Measurements from ENCODE around the gene CFAP97.
"Not testable (repeated sequence)": the region's sequence is repeated elsewhere in the genome, so short reads cannot be mapped to it uniquely, and the experiment has no call there.

CFAP97 gene

DNA sequence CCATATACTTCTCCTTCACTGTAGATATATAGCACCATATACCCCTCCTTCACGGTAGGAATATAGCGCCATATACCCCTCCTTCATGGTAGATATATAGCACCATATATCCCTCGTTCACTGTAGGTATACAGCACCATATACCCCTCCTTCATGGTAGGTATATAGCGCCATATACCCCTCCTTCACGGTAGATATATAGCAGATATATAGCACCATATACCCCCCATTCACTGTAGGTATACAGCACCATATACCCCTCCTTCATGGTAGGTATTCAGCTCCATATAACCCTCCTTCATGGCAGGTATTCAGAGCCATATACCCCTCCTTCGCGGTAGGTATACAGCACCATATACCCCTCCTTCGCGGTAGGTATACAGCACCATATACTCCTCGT is 18.1 kb upstream of the CFAP97 start:
- DNase-seq = no peak

- no peak for DNase-seq
These were observed 17.7 kb upstream of the CFAP97 start for GRCh38 chr4:185221491-185221890.

DNA sequence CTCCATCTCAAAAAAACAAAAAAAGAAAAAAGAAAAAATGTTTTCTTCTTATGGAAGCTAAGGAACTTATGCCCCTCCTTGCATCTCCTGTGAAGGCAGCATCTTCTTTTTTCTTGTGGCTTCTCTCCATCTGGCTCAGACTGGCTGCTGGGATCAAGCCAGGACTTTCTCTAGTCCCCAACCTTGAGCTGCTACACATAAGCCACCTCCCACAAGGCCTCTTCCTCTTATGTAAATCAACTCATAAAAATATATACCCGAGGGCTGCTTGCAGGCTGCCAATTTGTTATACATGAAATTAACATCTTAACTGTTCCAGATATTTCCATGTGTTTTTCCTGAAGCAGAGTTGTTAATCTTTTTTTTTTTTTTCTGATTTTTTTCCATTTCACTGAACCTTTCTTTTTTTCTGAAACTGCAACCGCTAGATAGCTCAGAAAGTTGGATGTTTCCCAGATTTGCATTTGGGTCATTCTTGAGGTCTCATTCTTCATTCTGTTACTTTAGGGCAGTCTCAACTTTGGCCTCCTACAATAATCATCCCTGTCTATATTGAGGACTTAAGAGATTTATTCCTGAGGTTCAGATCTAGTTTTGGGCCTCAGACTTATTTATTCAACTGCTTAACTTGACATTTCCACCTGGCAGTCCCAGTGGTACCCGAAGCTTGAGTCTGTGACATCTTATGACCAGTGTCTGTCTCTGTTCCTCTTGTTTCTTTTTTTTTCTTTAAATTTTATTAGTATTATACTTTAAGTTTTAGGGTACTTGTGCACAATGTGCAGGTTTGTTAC is 15.9 kb upstream of the CFAP97 start:
- no peak for DNase-seq

DNA sequence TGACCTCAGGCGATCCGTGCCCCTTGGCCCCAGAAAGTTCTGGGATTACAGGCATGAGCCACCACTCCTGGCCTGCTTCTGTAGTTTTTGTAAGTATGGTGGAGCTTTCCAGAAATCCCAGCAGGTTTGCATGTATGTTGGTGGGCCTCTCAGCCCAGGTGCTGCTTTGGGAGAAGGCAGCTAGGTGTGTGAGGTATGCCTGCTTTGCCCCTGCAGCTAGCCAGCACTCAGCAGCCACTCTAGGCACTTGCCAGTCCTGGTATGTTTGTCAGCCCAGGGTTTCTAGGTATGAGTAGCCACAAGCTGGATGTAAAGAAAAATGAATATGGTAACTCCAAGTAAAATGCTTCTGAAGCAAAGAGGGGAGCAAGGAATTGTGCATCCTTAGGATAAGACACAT is 14.5 kb upstream of the CFAP97 start:
- DNase-seq = no peak

DNA sequence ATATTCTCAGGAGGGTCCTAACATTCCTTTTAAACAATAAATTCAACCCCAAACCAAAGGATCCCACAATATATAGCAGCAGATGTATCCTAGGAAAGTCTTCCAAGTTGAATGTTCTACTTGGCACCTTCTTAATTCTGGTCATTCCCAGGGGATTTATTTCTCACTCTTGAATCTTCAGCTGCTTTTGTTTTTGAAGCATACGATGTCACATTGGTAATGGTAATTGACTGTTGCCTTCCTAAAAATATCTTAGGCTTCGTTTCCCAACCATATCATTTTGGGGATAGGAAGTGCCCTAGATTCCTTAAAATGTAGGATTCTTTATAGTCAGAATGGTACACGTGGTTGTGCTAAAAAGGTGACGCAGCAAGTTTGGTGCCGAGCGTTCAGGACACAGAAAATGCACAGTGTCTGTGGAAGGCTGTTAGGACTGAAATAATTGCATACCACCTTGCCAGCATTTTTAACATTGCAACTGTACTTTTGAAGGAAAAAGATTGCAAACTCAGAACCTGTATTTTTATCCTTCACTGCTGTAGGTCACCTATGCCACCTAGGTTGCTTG is 13.7 kb upstream of the CFAP97 start:
- DNase-seq = no peak

DNA sequence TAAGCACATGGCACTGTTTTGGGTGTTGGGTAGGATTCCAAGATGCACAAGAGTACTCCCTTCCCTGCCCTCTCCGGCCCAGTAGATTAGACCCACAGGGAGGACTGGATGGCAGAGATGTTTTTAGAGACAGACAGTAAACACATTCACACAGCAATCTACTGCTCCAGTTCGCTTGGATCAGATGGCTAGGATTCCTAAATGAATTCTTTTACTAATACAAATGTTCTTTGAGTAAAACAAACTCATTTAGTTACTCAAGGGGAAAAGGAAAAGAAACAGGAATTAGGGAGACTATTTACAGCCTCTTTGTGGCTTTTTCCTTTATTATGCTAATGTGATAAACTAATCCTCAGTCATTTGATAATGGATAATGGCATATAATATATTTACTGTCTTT is 11.5 kb upstream of the CFAP97 start:
- no peak for DNase-seq

GRCh38 chr4:185213877-185214276 is 10.1 kb upstream of the CFAP97 start:
- DNase-seq = no peak

DNA sequence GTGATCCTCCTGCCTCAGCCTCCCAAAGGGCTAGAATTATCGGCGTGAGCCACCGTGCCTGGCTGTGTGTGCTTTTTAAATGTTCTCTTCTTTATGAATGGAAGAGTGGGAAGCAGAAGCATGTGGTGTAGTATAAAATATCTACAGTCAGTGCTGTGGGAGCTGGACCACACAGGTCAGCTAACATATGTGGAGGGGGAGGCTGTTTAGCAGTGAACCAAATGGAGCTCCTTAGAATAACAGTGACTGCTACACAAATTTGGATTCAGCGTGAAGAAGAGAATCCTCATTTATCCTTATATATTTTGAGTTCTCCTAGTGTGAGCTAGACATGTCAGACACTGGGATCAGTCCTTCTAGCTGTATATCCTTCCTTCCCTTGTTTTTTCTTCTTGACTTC is 8.8 kb upstream of the CFAP97 start:
- DNase-seq = no peak

- no peak for DNase-seq
These were observed 7.8 kb upstream of the CFAP97 start for GRCh38 chr4:185211641-185212040.

DNA sequence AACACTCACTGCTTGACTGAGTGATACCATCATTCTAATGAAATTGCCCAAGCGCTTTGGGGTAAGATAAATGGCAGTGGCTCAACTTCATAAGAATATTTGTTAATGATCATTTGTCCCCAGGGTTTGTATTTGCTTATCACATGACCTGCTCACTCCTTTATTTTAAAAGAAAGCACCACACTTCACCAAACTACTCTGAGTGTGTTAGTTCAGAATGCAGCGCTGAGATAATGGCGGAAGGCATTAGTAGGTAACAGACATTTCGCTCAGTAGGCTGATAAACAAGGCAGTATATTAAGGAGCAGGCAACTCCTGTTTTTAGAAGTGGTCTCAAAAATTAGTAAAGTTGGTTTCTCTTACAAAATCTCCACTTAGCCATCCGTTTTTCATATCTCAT is 7.2 kb upstream of the CFAP97 start:
- DNase-seq = no peak

DNA sequence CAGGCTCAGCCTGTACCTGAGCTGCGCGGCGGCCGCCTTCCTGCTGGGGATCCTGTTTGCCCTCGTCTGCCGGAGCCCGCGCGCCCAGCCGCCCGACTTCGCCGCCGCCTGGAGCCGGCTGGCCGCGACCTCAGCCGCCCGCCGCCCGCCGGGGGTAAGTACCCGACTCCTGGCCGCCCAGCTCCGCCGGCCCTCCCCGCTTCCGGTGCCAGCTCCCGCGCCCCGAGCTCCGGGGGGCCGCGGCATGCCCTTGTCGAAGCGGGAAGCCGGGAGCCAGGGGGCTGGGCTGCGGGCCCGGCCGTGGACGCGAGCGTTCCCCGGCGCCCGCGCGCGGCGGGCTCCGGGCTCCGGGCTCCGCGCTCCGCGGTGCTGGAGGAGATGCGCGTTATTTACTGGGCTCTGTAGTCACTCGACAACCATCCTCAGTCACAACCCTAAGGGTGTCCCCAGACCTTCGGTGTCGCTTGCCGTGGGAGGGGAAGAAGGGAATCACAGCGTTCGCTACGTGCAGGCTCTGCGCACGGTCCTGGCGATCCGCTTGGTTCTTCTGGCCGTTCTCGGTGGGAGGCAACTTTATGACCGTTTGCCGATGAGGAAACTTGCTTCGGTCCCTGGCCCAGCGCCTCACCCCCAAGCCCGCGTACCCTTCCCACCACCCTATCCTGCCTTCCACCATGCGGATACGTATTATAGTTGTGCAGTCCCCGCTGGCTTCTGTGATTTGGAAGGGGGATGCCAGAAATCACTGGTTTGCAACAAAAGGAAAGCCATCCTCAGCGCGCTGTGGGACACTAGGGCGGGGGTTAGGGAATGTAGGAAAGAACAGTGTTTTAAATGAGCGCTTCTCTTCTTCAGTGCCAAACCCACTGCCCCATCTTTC is 6.5 kb upstream of the CFAP97 start:
- DNase-seq = peak; percentile 55

GRCh38 chr4:185209852-185210101 is 6.0 kb upstream of the CFAP97 start:
- DNase-seq = not testable (repeated sequence)

GRCh38 chr4:185209031-185209851 is 5.4 kb upstream of the CFAP97 start, which contains the start of gene SNX25:
SNX25 (plus strand) TSS chr4:185209598; CDS start chr4:185209827, 229 bp downstream.
- DNase-seq = peak; percentile 94

GRCh38 chr4:185207466-185207865 is 3.7 kb upstream of the CFAP97 start:
- DNase-seq = no peak

DNA sequence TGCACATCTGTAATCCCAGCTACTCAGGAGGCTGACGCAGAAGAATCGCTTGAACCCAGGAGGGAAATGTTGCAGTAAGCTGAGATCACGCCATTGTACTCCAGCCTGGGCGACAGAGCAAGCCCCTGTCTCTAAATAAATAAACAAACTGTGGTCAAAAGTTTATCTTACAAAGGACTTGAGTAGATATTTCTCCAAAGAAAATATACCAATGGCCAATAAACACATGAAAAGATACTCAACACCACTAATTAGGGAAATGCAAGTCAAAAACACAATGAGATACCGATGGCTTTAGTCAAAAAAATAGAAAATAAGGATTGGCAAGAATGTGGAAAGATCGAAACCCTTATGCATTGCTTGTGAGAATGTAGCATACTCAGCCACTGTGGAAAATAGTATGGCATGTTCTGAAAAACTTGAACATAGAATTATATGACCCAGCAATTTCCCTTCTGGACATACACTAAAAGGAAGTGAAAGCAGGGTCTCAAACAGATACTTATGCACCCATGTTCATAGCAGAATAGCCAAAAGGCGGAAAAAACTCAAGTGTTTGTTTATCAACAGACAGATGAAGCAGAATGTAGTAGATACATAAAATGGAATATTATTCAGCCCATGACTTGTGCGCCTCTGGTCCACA is 2.0 kb upstream of the CFAP97 start:
- DNase-seq = no peak

DNA sequence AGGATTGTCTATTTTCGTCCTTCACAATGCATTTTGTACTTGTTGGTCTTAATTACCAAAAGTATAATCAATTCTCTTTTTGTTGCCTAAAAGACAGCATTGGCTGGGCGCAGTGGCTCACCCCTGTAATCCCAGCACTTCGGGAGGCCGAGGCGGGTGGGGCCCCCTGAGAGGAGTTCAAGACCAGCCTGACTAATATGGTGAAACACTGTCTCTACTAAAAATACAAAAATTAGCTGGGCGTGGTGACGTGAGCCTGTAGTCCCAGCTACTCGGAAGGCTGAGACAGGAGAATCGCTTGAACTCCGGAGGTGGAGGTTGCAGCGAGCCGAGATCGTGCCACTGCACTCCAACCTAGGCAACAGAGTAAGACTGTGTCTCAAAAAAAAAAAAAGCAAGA is 1.3 kb upstream of the CFAP97 start:
- peak; percentile 45 for DNase-seq

DNA sequence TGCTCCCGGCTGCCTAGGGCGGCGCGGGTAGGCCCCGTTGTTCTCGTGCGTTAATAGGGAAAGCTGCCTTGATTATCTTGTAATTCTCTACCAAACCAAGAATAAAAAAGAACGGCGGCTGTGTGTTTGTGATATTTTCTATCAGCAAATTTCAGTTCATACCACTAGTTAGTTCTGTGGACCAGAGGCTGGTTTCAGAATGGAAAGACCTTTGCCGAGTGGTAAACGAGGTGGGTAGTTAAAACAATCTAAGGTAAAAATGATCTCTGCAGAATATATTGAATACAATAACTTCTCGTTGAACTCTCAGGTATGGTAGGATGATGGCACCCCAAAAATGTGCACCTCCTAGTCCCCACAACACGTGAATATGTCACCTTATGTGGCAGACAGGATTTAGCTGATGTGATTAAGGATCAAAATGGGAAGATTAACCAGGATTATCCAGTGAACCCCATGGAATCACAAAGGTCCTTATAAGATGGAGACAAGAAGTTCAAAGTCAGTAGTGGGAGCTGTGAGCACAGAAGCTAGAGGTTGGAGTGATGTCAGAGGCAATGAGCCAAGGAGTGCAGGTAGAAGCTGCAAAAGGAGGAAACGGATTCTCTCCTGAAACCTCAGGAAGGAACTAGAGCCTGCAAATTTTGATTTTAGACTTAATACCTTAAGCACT is 574 bp upstream of the CFAP97 start:
- peak; percentile 23 for DNase-seq

GRCh38 chr4:185202984-185203485 is 765 bp downstream of the CFAP97 start:
- DNase-seq = no peak

DNA sequence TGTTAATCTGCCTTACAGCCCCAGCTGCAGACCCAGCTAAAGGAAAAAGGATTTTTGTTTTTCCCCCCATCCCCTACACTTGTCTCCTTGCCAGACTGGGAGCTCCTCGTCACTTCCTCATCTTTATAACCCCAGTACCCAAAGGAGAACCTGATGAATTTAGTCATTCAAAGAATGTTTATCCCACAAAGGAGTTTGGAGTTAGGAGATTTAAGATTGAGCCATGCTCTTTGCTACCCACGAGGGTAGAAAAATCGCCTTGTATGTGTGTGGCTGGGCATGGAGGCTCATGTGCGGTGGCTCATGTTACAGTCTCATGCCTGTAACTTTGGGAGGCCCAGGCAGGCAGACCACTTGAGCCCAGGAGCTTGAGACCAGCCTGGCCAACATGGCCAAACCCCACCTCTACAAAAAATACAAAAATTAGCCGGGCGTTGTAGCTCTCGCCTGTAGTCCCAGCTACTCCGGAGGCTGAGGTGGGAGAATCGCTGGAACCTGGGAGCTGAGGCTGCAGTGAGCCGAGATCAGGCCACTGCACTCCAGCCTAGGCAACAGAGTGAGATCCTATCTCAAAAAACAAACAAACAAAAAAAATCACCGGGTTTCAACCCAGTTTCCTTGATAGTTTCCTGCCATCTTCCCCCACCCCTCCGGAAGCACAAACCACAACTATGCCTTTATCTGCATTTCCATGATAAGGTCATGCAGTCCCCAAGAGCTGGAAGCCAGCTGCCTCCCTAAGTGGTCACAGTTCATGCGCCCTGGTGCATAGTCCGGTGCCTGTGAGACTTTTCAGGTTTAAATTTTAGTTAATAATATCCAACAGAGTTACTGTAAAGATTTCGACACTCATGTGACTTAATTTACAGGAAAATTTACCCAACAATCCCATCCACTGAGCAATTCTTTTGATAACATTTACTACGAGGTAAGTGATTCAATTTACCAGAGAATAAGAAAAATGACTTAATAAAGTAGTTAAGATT is 1.5 kb downstream of the CFAP97 start:
- no peak for DNase-seq

GRCh38 chr4:185198189-185198588 is 5.6 kb downstream of the CFAP97 start:
- DNase-seq = not testable (repeated sequence)

All from activated CD4-positive, alpha-beta T cell treated with anti-CD3 and anti-CD28 coated beads, Interleukin-10, Interleukin-2, amounts not matched to agents 100 ng/mL and 50 ng/mL, durations not matched to agents 16 hours and 8 hours (primary cell).